GM12801 (cell line): ENCODE data around the gene LHPP.

Source experiments
- TF ChIP-seq, protein P1 (sequence below): IDR thresholded peaks from one replicate; pipeline ENCODE4 v1.5.1; 2011; ENCODE audit warnings: control low read depth; ENCODE audit not compliant: insufficient read length; ENCODE audit errors: extremely low read depth

The LHPP gene

DNA sequence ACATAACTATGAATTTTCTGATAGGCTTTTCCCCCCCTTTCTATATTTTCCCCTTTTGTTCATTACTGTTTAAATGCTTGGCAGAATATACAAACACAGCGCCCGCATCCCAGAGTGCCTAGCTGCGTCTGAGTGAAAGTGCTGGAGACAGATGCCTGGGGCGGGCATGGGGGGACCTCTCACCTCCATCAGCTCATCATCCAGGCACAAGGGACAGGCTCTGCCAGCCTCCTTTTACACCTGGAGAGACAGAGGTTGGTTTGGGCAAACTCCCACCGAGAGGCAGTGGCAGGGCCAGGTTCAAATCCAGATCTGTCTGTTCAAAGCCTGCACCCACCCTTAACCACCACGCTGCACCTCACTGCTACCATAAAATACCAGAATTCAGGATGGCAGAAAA lies 178.0 kb downstream of the LHPP start:
- TF ChIP-seq, protein P1, sequence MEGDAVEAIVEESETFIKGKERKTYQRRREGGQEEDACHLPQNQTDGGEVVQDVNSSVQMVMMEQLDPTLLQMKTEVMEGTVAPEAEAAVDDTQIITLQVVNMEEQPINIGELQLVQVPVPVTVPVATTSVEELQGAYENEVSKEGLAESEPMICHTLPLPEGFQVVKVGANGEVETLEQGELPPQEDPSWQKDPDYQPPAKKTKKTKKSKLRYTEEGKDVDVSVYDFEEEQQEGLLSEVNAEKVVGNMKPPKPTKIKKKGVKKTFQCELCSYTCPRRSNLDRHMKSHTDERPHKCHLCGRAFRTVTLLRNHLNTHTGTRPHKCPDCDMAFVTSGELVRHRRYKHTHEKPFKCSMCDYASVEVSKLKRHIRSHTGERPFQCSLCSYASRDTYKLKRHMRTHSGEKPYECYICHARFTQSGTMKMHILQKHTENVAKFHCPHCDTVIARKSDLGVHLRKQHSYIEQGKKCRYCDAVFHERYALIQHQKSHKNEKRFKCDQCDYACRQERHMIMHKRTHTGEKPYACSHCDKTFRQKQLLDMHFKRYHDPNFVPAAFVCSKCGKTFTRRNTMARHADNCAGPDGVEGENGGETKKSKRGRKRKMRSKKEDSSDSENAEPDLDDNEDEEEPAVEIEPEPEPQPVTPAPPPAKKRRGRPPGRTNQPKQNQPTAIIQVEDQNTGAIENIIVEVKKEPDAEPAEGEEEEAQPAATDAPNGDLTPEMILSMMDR: no peak

DNA sequence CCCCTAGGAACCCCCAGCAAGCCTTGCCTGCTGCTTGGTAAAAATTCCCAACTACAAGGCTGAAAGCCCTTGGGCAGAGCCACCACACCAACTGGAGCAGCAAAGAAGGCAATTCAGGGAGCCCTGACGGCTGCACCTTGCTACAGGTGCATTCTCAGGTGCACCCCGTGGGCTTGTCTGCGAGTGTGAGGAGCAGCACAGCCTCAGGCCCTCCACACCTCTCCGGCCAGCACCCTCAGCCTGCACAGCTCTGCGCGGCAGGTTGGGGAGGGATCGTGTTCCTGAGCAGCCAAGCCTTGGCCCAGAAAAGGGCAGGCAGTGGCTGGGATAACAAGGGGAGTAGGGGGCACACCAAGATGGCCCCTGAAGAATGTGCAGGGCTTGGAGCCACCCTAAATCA lies 178.4 kb downstream of the LHPP start:
- TF ChIP-seq, protein P1: no peak

DNA sequence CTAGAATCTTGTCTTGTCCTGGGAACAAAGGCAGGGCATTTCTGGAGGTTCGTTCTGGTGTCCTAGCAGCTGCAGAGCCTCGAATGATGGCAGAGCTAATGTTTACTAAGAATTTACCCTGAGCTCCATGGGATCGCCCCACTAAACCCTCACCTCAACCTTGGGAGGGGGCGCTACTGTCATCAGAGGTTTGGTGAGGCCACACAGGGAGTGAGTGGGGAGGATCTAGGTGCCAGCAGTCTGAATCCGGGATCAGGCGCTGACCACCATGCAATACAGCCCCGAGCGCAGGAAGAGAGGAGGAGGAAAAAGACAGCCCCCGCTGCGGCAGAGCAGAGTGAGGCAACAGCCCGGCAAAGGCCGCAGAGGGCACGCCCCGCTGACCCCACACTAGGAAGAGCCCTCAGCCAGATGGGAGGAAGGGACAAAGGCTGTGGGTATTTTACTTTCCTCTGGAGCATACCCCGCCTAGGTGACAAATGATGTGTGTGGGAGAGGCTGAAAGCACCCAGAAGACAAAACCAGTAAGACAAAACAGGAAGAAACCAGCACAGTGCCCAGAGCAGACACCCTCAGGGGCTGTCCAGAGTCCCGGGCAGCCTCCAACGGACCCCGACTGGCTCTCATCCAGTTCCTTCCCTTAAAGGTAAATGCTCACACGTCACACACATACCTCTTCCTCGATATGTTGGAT lies 179.1 kb downstream of the LHPP start:
- TF ChIP-seq, protein P1: no peak

DNA sequence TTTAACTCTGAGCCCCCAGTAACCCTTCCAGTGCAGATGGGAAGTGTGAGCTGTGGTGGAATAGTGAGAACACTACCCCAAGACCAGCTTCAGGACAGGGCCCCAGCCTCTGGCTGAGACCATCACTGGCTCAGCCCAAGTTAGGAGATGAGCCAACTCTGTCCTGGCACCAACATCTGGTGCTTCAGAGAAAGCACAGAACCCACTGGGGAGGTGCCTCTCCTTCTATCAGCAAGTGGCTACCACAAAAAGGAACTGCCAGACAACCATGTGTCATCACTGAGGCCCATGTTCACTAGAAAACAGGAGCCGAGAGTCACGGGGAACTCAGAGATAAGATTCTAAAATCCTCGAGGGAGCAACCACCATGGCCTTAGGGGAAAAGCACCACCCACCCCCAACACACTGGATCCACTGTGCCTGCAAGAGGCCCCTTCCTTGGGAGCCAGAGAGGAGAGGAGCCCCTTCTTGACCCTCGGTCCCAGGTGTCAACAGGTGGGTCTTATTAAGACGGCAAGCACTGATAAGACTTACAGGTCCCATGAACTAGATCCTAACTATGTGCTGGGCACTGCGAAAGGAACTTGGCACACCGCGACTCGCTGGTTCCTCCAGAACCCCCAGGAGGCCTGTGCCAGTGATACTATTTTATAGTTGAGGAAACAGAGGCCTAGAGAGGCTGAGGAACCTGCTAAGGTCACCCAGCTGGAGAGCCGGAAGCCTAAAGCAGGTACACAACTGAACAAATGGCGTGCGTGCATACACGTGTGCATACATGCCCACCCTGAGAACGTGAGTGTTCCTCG lies 179.9 kb downstream of the LHPP start:
- TF ChIP-seq, protein P1: no peak

DNA sequence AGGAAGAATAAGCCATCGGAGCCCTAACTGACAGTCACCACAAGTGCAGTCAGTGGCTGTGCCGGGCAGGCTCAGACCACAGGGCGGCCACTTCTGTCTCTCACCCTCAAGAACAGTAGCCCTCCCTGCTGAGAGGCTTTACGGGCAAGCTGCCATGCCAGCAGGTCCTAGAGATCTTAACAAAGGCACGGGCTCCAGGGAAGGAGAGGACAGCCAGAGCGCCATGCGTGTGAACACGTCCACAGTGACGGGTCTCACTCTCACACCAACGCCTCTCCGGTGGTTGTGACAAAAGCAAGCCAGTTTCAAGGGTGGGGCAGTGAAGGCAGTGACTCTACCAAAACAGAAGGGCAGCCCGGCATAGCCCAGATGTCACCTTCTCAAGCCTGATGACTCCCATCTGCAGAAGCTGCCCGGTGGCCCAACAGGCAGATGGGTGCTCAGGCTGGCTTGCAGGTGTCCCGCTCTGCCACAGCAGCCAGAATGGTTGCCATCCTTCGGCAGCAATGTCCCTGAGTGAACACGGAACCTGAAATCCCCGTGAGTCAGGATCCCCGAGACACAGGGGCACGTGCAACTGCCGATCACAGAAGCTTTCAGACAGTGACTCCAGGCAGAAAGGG lies 180.6 kb downstream of the LHPP start:
- TF ChIP-seq, protein P1: no peak

DNA sequence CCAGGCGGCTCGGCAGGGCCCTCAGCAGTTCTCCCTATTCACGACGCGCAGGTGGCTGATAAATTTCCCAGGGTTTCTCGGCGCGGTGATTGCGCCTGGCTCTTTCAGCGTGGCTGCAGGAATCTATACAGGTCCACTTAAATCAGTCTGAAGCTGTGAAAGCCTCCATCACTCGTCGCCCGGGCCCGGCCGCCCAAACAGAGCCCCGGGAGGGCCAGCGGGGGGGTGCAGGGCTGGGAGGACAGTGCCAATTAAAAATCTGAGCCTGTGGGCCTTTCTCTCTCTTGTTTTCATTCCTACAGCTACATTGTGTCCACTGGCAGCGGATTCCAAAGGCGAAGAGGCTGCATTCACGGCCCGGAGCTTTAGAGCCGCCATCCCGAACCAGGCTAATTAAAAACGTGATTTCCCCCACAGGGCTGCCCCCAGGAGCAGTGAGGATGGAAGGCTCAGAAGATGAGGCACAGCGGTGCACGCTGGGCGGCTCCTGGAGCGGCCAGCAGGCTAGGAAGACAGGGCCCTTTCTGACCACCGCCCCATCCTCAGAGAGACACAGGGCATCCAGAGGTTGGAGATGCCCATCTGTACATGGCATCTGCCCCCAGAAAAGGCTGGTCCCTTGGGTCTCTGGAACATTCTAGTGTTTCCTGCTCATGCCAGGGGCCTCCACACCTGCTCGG lies 181.8 kb downstream of the LHPP start:
- TF ChIP-seq, protein P1: no peak

DNA sequence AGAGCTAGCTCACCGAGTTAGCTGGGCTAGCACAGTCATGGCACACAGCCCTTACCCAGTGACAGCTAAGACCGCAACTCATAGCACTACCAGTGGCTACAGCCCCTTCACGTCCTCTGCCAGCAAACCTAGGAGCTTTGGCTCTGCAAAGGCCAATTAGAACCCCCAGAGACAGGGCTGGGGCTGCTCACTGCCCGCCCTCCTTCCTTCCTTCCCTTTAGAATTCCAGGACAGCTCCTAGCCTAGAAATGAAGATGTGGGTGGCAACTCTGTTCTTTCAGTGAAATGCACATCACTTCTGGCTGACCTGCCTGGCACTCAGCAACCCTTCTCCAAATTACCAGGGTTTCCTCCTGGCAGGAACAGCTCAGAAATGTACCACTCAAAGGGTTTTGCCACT lies 182.6 kb downstream of the LHPP start:
- TF ChIP-seq, protein P1: no peak
